ENCODE results near the gene PTPN3. TPM values are rescaled to one million over a fixed set of nuclear protein-coding genes. Genes with fewer than 3 reads are reported as not detected.

Gene PTPN3
- polyA plus RNA-seq, 1 of the 3 experiments (the other 2 are of a cell fraction), result 7.5 TPM

DNA sequence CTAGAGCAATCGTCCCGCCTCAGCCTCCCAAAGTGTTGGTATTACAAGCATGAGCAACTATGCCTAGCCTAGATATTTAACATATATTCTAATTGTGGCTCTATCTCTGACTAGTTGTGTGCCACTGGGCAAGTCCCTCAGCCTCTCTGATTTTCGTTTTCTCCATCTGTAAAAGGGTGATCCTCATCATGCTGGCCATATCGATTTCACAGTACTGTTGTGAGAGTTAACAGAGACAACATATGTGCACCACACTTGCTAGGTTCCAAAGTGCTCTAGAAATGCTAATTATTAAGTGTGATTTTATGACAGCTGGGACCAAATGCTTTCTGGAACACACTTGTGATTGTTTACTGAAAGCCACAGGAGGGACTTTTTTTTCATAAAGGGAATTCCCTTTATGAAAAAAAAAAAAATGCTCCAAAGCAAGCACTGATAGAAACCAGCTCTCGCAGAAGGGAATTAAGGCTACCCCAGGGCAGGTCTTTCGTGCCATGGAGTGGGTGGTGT lies 98.8 kb downstream of the PTPN3 start:
- Histone ChIP-seq H3K9me2 (no peaks in the 10 kb centered on the region), H3K9me3 (no peaks in the 10 kb centered on the region), H3K4me3 (ENCODE audit: low read depth in 2 of 2, low read length in 1 of 2) (no peak overlapping the region), H3K9ac (no peak overlapping the region), H3K27me3 (ENCODE audit: insufficient read depth) (no peaks in the 10 kb centered on the region), H3K36me3 (replicated peaks in 1 of 2; ENCODE audit: control insufficient read depth in 1 of 2, insufficient read depth in 2 of 2, low read length in 1 of 2) (peaks cover 3 to 24% of the 10 kb centered on the region in 2 experiments), H2AFZ (ENCODE audit: low read depth) (no peak overlapping the region), H3K4me1 (ENCODE audit: control insufficient read depth in 1 of 2, insufficient read depth in 2 of 2, low read depth in 1 of 2, low read length in 1 of 2) (no peaks in the 10 kb centered on the region), H3F3A (replicated peaks; ENCODE audit: insufficient read depth) (no peaks in the 10 kb centered on the region), H3K4me2 (no peak overlapping the region), H3K79me2 (ENCODE audit: insufficient read depth) (no peaks in the 10 kb centered on the region), H3K27ac (ENCODE audit: low read depth in 2 of 2, low read length in 1 of 2) (no peak overlapping the region), H4K20me1 (ENCODE audit: insufficient read depth) (no peaks in the 10 kb centered on the region)
- TF ChIP-seq RXRA (IDR thresholded peaks at IDR 0.05; ENCODE audit: borderline replicate concordance, low read depth), result no peak
- no peak for TF ChIP-seq MEF2A (IDR thresholded peaks at IDR 0.05; ENCODE audit: borderline replicate concordance, low read depth)
- no peak for TF ChIP-seq RAD21 (IDR thresholded peaks at IDR 0.05; ENCODE audit: low read length)
- TF ChIP-seq, protein P1, sequence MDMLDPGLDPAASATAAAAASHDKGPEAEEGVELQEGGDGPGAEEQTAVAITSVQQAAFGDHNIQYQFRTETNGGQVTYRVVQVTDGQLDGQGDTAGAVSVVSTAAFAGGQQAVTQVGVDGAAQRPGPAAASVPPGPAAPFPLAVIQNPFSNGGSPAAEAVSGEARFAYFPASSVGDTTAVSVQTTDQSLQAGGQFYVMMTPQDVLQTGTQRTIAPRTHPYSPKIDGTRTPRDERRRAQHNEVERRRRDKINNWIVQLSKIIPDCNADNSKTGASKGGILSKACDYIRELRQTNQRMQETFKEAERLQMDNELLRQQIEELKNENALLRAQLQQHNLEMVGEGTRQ (IDR thresholded peaks at IDR 0.05; ENCODE audit: borderline replicate concordance, low read depth, low read length), result no peak
- TF ChIP-seq, protein P2, sequence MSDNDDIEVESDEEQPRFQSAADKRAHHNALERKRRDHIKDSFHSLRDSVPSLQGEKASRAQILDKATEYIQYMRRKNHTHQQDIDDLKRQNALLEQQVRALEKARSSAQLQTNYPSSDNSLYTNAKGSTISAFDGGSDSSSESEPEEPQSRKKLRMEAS (IDR thresholded peaks at IDR 0.05; ENCODE audit: low read depth), result no peak
- no peak for TF ChIP-seq EP300 (IDR thresholded peaks at IDR 0.05; ENCODE audit: borderline replicate concordance in 1 of 2, low read depth in 1 of 2, low read length in 1 of 2)
- no peak for TF ChIP-seq JUND (IDR thresholded peaks at IDR 0.05)
- TF ChIP-seq, protein P3, sequence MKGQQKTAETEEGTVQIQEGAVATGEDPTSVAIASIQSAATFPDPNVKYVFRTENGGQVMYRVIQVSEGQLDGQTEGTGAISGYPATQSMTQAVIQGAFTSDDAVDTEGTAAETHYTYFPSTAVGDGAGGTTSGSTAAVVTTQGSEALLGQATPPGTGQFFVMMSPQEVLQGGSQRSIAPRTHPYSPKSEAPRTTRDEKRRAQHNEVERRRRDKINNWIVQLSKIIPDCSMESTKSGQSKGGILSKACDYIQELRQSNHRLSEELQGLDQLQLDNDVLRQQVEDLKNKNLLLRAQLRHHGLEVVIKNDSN (IDR thresholded peaks at IDR 0.05; ENCODE audit: borderline replicate concordance, low read depth), result no peak
- no peak for TF ChIP-seq FOSL2 (IDR thresholded peaks at IDR 0.05; ENCODE audit: borderline replicate concordance, low read depth)
- TF ChIP-seq, protein P4, sequence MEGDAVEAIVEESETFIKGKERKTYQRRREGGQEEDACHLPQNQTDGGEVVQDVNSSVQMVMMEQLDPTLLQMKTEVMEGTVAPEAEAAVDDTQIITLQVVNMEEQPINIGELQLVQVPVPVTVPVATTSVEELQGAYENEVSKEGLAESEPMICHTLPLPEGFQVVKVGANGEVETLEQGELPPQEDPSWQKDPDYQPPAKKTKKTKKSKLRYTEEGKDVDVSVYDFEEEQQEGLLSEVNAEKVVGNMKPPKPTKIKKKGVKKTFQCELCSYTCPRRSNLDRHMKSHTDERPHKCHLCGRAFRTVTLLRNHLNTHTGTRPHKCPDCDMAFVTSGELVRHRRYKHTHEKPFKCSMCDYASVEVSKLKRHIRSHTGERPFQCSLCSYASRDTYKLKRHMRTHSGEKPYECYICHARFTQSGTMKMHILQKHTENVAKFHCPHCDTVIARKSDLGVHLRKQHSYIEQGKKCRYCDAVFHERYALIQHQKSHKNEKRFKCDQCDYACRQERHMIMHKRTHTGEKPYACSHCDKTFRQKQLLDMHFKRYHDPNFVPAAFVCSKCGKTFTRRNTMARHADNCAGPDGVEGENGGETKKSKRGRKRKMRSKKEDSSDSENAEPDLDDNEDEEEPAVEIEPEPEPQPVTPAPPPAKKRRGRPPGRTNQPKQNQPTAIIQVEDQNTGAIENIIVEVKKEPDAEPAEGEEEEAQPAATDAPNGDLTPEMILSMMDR (IDR thresholded peaks at IDR 0.05), result no peak
- TF ChIP-seq ELF1 (IDR thresholded peaks at IDR 0.05), result no peak
- TF ChIP-seq FOXM1 (IDR thresholded peaks at IDR 0.05; ENCODE audit: low read depth), result no peak
- no peak for TF ChIP-seq EZH2phosphoT487 (IDR thresholded peaks at IDR 0.05; ENCODE audit: borderline replicate concordance, low read depth)
- no peak for TF ChIP-seq MXI1 (IDR thresholded peaks at IDR 0.05; ENCODE audit: low read depth, low read length)
- TF ChIP-seq SIN3A (IDR thresholded peaks at IDR 0.05; ENCODE audit: borderline replicate concordance, low read depth, low read length), result no peak
- TF ChIP-seq RCOR1 (IDR thresholded peaks at IDR 0.05; ENCODE audit: low read length), result no peak
- TF ChIP-seq TAF1 (IDR thresholded peaks at IDR 0.05; ENCODE audit: borderline replicate concordance, low read depth, low read length), result no peak
- no peak for TF ChIP-seq GABPA (IDR thresholded peaks at IDR 0.05; ENCODE audit: low read depth)
- DNase-seq, result no peak
- POLR2A ChIA-PET, result no interaction called here
- 74% methylated on average over 6 of the region's 6 CpGs for WGBS (ENCODE audit: low lambda C conversion rate)
- CTCF ChIA-PET, result interaction anchor here (0.9 to 4.9 kb wide), 2 partner anchors 12 to 89 kb away, joined by 3 to 28 read pairs; no protein-coding TSS in a partner anchor
